Measurements from ENCODE around the gene OVCH2.
"Not testable (repeated sequence)": the region's sequence is repeated elsewhere in the genome, so short reads cannot be mapped to it uniquely, and the experiment has no call there.

The OVCH2 gene

DNA sequence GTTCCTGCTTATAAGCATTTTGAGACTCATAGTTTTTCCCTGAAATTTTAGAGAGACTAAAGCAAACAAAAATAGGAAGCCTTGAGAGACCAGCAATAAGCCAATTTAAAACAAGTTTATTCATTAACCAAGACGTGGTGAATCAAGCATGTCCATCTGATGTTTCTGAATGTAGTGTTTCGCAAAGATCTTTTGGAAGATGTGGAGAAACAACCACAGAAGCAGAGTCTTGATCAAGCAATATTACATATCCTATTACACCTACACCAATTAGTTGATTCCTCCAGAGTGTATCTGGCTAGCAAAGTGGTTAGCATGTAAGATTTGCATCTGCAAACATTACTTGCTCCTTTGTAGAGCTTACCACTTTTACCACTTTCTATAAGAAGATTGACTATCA lies at the start of gene OVCH2:
OVCH2 (minus strand) TSS at position 101 of the 400 bp plus-strand sequence; CDS start at position 18, 83 bp downstream.
- DNase-seq, result no peak

DNA sequence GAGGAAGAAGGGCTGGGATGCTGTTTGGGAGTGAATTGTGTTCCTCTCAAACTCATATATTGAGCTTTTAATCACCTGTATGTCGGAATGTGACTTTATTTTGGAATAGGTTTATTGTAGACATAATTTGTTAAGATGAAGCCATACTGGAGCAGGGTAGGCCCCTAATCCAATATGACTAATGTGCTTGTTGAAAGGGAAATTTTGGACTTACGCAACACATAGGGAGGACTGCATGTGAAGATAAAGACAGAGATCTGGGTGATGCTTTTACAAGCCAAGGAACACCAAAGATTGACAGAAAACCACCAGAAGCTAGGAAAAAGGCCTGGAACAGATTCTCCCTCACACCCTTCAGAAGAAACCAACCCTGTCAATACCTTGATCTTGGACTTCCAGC lies 43.2 kb upstream of the OVCH2 start:
- DNase-seq, result no peak

- DNase-seq, result not testable (repeated sequence)
Observed at GRCh38 chr11:7734767-7735166, 28.5 kb upstream of the OVCH2 start.

- DNase-seq, result no peak
Observed at GRCh38 chr11:7714786-7715185, 8.5 kb upstream of the OVCH2 start.

- DNase-seq, result no peak
Observed at GRCh38 chr11:7703740-7704139, 2.5 kb downstream of the OVCH2 start.

DNA sequence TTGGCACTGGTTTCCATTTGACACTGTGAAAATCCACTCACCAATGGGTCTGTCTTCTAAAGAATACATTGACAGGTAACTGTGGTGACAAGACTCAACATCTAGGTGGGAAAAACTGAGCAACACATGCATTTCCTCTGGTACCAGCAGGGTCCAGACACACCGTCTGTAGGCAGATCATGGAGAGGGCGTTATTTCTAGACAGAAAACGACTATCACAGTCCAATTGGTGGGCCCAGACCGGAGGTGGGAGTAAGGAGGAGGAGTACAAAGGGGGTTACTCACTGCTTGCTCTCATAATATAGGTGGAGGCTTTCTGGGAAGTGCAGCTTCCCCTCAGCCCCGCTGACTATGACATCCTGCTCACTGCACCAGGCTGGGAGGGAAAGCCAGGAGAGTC lies 9.9 kb downstream of the OVCH2 start:
- no peak for DNase-seq

DNA sequence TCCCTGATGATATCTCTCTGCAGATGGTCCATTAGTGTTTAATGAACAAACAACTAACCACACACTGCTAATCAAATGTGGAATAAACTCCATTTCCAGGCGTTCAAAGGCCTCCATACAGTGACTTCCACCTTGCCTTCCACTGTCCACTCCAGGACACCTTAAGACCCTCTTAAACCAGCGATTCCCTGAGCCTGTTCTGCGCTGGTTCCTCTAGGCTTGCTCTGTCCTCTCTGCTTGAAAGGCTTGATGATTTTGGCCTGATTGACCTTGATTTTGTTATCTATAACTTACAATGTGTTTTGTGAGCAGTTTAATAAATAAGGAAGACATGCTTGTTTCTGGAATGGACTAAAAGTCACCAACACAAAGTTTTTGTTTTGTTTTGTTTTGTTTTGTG lies 12.0 kb downstream of the OVCH2 start:
- DNase-seq, result no peak

DNA sequence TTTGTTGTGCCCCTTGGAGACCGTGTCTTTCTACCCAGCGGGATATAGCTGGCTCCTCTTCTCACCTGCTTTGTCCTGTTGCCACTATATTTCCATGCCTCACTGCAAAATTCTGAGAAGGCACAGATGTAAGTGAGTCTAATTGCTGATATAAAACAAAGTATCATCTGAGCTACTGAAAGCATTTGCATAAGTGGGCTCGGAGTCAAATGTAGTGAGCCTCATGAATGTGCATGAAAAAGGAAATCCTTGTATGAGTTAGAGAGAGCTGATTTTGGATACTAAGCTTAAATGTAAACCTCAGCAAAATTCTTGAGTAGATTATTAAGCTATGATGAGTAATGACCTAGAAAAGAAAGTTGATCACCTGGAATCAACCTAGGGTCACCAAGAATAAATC lies 13.9 kb downstream of the OVCH2 start:
- no peak for DNase-seq

DNA sequence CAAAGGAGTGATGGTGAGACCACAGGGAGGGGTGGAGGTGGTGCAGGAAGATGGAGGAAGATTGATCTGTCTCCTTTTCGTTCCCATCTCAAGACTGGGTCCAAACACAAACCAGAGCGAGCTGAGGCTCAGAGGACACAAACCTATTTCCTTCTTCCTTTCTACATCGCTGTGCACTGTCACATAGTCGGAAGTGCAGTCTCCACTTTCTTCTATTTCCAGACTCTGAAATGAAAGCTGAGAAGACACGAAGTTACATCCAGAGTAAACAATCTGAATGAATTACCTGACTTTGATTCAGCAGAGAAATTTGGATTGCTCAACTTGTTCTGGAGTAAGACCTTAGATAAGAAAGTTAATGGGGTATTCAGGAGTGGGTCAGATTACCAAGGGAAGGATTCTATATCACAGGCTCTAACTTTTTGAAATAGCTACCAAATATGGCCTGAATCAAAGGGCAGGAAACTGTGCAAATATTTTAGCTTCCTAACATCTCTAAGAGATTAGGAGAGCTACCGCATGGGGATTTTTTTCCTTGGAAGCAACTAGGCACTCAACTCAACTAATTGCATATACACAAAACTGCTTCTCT lies 14.4 kb downstream of the OVCH2 start:
- no peak for DNase-seq

GRCh38 chr11:7690648-7691047 lies 15.6 kb downstream of the OVCH2 start:
- DNase-seq, result no peak

- DNase-seq, result no peak
Observed at GRCh38 chr11:7689239-7689638, 17.0 kb downstream of the OVCH2 start.

DNA sequence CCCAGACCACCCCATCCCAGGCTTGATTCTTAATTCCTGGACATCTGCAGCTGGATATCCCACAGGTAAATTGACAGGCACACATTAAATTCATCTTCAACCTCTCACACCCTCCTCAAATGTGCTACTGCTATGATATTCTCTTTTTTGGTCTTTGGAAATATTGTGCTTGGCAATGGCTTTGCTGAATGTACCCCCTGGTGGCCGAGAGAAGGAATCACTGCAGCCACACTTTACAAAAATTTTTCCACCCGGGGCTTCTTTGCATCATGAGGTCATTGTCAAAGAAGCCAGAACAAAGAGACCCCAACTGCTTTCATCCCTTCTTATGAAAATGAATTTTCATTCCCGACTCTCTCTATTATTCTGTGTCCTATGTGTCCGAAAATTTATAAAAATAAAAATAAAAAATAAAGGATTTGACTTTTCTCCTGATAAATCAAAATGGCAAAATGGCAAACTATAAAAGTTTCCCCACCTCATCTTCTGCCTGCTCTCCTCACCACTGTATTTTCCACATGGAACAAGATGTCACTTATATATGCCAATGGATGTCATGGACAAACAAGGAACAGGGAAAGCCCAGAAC lies 17.9 kb downstream of the OVCH2 start:
- DNase-seq, result no peak

DNA sequence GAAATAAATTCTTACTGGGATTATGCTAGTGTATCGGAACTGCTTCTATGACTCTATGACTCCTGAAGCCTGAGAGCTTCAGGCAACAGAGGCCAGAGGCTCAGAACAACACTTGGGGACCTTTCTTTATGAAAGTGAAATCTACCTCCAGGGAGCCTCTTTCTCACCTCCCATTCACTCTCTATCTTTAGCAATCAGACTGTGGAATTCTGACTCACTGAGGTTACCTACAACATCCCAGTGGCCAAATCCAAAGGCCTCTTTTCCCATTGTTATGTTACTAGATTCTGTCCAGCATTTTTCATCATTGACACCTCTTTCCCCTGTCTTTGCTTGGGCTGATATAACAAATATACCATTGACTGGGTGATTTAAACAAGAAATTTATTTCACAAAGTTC lies 18.9 kb downstream of the OVCH2 start:
- no peak for DNase-seq

GRCh38 chr11:7686761-7687160 lies 19.5 kb downstream of the OVCH2 start:
- no peak for DNase-seq

DNA sequence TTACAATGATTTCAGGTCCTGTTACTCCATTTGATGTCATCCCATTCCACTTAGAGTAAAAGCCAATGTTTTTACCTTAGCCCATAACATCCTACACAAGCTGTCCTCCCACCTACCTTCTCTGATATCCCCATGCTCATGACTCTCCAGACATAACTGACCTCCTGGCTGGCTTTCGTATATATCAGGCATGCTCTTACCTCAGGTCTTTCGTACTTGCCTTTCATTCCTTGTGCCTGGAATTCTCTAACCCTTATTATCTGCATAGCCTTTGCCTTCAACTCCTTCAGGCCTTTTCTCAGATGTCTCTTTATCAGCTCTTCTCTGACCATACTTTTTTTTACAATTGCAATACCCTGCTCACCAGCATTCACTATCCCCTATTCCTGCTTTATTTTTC lies 22.7 kb downstream of the OVCH2 start:
- no peak for DNase-seq

DNA sequence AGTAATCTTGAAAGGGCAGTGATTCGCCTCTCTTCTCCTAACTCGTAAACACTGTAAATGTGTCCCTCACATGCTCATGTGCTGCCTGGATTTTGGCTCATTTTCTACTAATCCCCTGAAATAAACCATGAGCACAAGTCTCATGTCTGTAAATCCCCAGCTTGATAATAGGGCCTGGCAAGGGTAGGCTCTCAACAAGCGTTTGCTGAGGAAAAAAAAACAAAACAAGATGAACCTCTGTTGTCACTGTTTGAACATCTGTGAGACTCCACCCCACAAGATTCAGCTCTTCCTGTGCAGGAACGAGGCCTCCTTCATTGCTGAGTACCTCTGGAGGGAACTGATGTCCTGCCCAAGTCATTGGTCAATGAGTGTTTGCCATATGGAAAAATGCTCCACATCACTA lies 28.5 kb downstream of the OVCH2 start:
- DNase-seq, result no peak

GRCh38 chr11:7677071-7677470 lies 29.2 kb downstream of the OVCH2 start:
- no peak for DNase-seq

GRCh38 chr11:7675631-7676030 lies 30.6 kb downstream of the OVCH2 start:
- no peak for DNase-seq

GRCh38 chr11:7673724-7674434 lies 32.4 kb downstream of the OVCH2 start:
- DNase-seq, result no peak

- no peak for DNase-seq
Observed at GRCh38 chr11:7672960-7673723, 33.1 kb downstream of the OVCH2 start, which contains the start of gene CYB5R2. Gene CYB5R2 (minus strand): TSS chr11:7673500. CDS start chr11:7672825, 675 bp downstream.

DNA sequence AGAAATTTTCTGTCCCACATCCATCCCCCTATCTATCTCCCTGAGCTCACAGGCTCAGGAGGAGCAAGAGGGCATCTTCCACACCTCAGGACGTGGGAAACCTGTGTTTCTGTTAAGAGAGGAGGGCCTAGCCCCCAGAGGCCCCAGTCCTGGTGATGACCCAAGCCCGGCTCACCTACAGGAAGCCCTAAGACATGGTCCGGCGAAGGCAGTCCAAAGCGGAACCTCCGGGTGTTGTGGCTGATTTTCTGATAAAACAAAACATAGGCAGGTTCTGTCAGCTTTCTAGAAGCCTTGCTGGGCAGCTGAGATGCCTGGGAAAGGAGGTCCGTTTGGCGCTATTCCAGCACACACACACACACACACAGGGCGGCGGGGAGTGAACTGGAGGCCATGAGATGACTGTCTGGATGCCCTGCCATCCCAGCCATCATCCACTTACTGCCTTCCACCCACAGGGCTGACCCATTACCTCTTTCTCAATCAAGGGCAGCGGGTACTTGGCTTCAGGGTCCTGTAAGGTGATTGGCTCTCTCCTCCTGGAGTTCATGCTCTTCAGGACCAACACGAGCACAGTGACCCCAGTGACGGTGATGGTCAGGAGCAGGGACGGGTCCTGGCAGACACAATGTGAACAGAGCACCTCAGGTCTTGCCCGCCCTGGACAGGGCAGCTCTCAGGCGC lies 33.9 kb downstream of the OVCH2 start:
- no peak for DNase-seq

DNA sequence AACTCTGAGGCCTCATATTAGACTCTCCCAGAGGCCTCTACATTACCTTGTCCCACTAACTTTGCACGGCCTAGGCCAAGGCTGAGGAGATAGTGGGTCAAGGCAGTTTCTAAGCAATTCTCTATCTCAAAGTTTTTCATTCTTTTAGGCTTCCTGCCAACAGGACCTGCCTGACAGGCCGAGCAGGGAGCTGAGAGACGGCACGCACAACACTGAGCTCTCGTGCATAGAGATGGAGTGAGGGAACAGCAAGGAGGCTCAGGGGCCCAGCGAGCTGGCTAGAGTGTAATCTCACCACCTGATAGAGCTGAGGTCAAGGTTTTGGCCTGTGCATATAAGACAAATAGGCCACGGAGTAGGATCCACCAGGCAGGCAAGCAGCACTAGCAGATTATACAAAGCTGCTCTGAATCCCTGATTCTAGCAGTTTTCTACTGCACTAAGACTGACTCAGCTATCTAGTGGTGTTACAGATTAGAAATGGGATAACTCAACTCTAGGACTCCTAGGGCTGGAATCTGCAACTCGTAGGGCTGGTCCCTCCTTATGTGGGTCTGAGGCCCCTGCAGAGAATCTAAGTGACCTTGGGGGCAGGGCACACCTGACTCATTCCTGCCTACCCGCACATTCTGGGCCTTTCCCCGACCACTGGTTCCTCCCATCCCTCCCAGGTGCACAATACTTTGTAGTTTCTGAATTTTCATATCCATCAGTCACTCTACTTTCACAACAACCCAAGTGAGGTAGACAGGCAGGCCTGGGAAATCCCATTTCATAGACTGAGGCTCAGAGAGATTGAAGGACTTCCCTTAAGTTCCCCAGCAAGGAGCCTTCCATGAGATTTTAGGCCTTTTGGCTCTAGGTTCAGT lies 34.7 kb downstream of the OVCH2 start:
- DNase-seq, result no peak
